Uterus (tissue), 2 donors: ENCODE results near the gene CLIP3.

Source experiments
- POLR2A ChIP-seq, 2 donors: fragments of 450-650 bp; IDR thresholded peaks; one replicate each; pipeline ENCODE4 v1.6.1; 2016; ENCODE audit warnings: antibody characterized with exemption in 2 of 2, mild to moderate bottlenecking in 1 of 2, moderate library complexity in 1 of 2
- TF ChIP-seq, protein P1 (sequence below), 4 experiments: fragments of 200-600 bp in 2 of 4; fragments of 450-650 bp in 2 of 4; sonication (generic) in 2 of 4; IDR thresholded peaks; one replicate each; pipeline ENCODE4 v1.5.1; 2016 to 2019; ENCODE audit warnings: antibody characterized with exemption in 4 of 4, mild to moderate bottlenecking in 2 of 4, moderate library complexity in 1 of 4

DNA sequence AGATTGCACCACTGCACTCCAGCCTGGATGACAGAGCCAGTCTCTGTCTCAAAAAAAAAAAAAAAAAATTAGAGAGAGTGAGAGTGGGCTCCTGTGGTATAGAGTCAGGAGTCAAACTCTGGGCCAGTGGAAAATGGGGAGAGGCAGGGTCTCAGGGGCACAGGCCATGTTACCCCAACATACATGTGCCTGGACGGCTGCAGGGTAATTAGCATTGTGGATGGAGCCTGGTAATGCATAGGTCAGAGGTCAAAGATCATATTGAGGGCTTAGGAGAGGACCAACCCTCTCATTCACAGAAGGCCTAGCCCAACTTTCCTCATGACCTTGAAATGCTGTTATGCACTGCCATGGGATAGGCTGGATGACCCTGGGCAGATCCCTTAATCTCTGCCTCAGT is 7.1 kb downstream of the CLIP3 start:
- TF ChIP-seq, protein P1, sequence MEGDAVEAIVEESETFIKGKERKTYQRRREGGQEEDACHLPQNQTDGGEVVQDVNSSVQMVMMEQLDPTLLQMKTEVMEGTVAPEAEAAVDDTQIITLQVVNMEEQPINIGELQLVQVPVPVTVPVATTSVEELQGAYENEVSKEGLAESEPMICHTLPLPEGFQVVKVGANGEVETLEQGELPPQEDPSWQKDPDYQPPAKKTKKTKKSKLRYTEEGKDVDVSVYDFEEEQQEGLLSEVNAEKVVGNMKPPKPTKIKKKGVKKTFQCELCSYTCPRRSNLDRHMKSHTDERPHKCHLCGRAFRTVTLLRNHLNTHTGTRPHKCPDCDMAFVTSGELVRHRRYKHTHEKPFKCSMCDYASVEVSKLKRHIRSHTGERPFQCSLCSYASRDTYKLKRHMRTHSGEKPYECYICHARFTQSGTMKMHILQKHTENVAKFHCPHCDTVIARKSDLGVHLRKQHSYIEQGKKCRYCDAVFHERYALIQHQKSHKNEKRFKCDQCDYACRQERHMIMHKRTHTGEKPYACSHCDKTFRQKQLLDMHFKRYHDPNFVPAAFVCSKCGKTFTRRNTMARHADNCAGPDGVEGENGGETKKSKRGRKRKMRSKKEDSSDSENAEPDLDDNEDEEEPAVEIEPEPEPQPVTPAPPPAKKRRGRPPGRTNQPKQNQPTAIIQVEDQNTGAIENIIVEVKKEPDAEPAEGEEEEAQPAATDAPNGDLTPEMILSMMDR (IDR thresholded peaks at IDR 0.05): no peak
- no peak for TF ChIP-seq POLR2A (IDR thresholded peaks at IDR 0.05)
